Left ventricle myocardium superior (tissue), 1 donor: ENCODE measurements around the gene PCSK6. TPM values are rescaled to one million over a fixed set of nuclear protein-coding genes. Genes with fewer than 3 reads are reported as not detected.
"Not testable (repeated sequence)": the region's sequence is repeated elsewhere in the genome, so short reads cannot be mapped to it uniquely, and the experiment has no call there.

ENCODE experiments used
- ATAC-seq: fragments of 200-7000 bp; cut with Tn5 transposase; one replicate; pipeline ENCODE4 v1.9.1; 2020; ENCODE audit warnings: mild to moderate bottlenecking, moderate library complexity
- DNase-seq: peaks from one replicate; pipeline ENCODE4 v3.0.0-alpha.2; 2020
- intact Hi-C: fragments of 100-400 bp; cut with micrococcal nuclease; formaldehyde crosslinking; loops from one replicate; pipeline ENCODE4 v1.11.0; 2022
- total RNA-seq: library from RNA; stranded (reverse); fragmentation: NEBNext Ultra II Directional; extraction: Animal tissue kit (Norgen Biotek cat#: 25700); gene quantifications from one replicate; pipeline ENCODE4 v1.2.1, GENCODE V29; 2021
- donor health status: DM: no; HTN: yes; CAD: no; lungs with severe emphysema.

The PCSK6 gene
- total RNA-seq, 1 donor from 2014 or later, result 31.9 TPM

- intact Hi-C loops, result not testable (repeated sequence)
These were observed 34.7 kb downstream of the PCSK6 start for GRCh38 chr15:101454781-101455180.

GRCh38 chr15:101454365-101454764, 35.1 kb downstream of the PCSK6 start:
- no peak for ATAC-seq
- no peak for DNase-seq
- intact Hi-C loops, result no loop called here

More at GRCh38 chr15:101454781-101455180, 34.7 kb downstream of the PCSK6 start:
- ATAC-seq, DNase-seq: not testable (repeated sequence)

GRCh38 chr15:101453123-101454120, 36.1 kb downstream of the PCSK6 start:
- ATAC-seq, result no peak
- DNase-seq, result no peak
- intact Hi-C loops, result no loop called here

DNA sequence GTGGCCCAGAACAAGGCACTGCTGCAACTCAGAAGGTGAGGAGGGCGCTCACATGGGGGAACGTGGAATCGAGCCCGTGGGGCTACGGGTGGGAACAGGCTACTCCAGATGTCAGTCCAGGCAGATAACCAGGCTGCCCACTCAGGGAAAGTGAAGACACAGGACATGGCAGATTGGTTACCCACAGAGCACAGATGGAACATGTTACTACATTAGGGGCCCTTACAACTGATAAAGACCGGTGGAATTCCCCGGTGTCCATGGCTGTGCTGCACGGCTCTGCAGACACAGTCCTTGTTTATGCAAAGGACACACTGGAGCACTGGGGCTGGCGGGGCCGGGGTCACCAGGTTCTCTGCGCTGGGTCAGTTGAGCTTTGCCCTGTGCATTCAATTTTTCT, 36.9 kb downstream of the PCSK6 start:
- DNase-seq (no peak), ATAC-seq (no peak)
- intact Hi-C loops, result no loop called here

- intact Hi-C loops, result no loop called here
- DNase-seq (no peak), ATAC-seq (peak; percentile 14)
These were observed 37.7 kb downstream of the PCSK6 start for GRCh38 chr15:101451846-101452245.

DNA sequence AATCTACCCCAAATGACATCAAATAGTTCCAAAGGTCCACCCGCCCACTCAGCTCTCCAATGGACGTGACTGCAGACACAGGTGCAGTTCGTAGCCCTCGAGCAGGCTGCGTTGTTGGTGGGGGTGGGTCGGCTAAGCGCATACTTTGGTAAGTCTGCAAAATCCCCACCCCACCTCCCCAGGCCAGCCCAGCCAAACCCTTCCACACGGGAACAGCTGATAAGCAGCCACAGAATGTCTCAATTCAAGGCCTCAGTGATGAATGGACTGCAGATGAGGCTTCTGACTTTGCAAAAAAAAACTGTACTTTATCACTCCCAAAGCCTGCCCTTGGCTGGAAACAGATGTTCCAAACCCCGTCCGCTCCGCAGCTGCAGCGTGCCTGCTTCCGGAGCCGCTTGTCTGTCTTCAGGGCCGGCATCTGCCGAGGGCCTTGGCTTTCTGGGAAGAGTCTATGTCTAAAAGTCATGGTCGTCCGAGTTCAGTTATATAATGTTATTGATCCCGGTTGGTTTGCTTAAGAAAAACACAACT, 38.2 kb downstream of the PCSK6 start:
- ATAC-seq (peak; percentile 70), DNase-seq (peak; percentile 87)
- intact Hi-C loops, result no loop called here

- intact Hi-C loops, result no loop called here
- no peak for DNase-seq
These were observed 38.9 kb downstream of the PCSK6 start for GRCh38 chr15:101450403-101451265.

GRCh38 chr15:101449471-101450402, 39.8 kb downstream of the PCSK6 start:
- DNase-seq (no peak), ATAC-seq (no peak)
- intact Hi-C loops, result no loop called here

More at GRCh38 chr15:101450403-101451265, 38.9 kb downstream of the PCSK6 start:
- ATAC-seq, result no peak

DNA sequence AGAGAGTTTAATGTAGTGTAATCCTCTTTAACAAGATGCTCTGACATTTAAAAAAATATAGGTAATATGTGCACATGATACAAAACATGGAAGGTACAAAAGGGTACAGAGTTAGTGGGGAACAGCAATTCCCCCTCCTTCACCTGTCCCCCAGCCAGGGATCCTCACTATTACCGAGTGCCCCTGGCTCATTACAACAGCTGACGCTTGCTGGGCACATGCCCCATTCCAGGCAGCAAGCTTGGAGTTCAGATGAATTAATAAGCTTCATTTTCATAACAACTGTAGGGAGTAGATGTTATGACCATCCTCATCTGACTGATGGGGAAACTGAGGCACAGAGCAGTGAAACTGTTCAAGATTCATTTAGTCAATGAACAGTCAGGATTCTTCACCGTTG, 41.2 kb downstream of the PCSK6 start:
- DNase-seq, result no peak
- ATAC-seq, result no peak
- intact Hi-C loops, result no loop called here

- DNase-seq, result peak; percentile 66
- intact Hi-C loops, result no loop called here
- no peak for ATAC-seq
These were observed 41.9 kb downstream of the PCSK6 start for GRCh38 chr15:101447561-101448071.

DNA sequence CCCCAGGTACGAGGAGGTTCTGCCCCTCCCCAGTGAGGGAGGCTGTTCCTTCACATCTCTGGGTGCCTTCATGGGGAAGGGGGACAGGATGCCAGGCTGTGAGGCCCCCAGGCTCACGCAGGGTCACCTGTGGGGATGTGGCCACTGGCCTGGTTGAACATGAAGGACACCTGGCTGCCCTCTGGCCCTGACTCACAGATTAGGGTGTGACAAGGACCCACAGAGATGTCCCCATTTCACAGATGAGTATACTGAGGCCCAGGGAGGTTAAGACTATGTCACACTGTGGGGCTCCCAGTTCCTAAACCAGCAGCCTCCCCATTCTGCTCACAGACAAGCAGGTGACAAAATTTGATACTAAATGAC, 42.4 kb downstream of the PCSK6 start:
- DNase-seq (no peak), ATAC-seq (no peak)
- intact Hi-C loops, result no loop called here

DNA sequence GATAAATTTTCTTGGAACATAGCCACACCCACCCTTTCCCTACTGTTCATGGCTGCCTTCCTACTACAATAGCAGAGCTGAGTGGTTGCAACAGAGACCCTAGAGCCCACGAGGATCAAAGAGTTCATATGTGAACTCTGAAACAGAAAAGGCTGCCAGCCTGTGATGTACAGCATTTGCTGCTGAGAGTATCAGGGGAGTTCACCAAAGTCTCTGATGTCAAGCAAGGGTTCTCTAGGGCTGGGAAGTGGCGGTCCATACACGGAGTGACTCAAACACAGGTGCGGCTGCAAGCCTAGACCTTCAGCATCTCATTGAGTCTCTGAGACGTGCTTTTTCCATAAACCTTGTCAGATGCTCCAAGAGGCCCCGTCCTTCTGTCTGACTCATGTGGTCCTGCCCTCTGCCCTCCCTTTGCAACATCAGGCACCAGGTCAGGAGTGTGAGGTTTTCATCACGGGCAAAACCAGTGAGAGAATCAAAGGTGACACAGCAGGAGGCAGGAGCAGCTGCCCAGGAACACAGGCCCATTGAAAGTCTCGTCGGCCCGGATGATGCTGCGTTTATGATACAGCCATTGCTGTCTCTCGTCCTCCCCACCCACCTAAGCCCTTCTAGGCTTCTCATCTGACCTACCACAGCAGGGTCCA, 42.9 kb downstream of the PCSK6 start:
- intact Hi-C loops, result no loop called here
- no peak for DNase-seq
- peak; percentile 2 for ATAC-seq

DNA sequence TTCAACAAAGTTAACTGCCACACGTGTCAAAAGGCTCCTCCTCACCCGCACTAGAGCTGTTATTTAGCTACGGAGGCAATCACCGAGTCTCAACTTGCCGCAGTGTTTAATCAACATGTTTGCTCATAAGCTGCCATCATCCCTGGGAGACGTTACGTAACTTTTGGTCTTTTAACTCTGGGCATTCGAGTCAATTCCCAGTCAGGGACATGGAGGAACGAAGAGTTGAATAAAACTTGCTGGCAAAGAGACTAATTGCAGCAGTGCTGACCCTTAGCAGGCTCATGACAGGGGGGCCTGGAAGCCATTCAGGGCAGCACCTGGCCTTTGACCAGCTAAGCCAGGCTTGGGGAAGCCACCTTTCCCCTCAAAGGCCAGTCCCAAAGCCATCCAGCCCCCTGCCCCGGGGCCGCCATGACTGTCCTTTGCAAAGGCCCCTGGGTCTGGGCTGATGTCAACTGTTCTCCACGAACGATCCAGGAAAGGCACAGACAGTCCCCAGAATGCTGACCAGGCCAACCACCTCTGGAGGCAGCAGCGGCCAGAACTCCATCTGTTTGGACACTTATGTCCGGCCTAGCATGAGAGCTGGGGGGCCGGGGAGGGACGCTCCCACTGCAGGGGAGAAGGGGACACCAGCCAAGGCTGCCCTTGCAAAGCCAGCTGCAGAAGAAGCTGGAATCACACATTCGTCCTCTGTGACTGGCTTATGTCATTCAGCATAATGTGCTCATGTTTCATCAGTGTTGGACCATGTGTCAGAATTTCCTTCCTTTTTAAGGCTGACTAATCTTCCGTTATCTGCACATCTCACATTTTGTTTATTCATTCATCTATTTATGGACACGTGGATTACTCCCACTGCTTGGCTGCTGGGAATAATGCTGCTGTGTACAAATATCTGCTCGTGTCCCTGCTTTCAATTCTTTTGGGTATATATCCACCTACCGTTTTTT, 43.7 kb downstream of the PCSK6 start:
- intact Hi-C loops, result no loop called here
- DNase-seq (peak; percentile 89), ATAC-seq (peak; percentile 80)

DNA sequence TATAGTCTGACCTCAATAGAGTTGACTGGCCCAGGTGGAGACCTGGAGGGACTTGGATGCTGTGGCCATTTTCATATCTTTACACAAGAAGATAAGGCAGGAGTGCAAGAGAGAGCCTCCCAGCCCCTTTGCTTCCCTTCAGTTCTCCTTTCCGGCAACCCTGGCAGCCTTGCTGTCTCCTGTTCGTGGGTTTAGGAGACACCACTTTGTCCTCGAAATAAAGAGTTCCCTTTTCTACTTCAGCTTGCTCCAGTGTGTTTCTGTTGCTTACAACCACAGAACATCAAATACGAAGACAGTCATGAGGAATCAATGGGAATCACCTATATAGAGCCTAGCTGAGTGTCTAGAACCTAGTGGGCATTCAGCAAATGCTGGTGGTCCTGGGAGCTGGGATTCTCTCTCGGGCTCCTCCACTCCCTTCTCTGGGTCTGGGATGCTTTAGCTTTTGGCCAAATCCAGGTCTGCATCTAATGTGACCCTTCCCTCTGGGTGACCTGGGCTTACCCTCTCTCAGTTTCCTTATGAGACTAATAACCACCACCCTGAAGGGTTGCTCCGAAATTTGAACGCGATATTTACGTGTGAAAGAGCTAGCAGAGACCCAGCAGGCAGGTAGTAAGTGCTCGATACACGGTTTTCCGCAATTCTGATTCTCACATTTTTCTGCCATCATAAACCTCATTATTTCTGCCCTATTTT, 44.5 kb downstream of the PCSK6 start:
- DNase-seq (no peak), ATAC-seq (no peak)
- intact Hi-C loops, result no loop called here

- DNase-seq (peak; percentile 58), ATAC-seq (peak; percentile 28)
- intact Hi-C loops, result no loop called here
These were observed 45.5 kb downstream of the PCSK6 start for GRCh38 chr15:101444015-101444414.

GRCh38 chr15:101442272-101442671, 47.2 kb downstream of the PCSK6 start:
- ATAC-seq (no peak), DNase-seq (no peak)
- intact Hi-C loops, result no loop called here
